ENCODE data around the gene LYZL4.
A peak's percentile ranks its signal among the peaks of the same experiment; 100 is the strongest.

LYZL4 gene, protein sequence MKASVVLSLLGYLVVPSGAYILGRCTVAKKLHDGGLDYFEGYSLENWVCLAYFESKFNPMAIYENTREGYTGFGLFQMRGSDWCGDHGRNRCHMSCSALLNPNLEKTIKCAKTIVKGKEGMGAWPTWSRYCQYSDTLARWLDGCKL

DNA sequence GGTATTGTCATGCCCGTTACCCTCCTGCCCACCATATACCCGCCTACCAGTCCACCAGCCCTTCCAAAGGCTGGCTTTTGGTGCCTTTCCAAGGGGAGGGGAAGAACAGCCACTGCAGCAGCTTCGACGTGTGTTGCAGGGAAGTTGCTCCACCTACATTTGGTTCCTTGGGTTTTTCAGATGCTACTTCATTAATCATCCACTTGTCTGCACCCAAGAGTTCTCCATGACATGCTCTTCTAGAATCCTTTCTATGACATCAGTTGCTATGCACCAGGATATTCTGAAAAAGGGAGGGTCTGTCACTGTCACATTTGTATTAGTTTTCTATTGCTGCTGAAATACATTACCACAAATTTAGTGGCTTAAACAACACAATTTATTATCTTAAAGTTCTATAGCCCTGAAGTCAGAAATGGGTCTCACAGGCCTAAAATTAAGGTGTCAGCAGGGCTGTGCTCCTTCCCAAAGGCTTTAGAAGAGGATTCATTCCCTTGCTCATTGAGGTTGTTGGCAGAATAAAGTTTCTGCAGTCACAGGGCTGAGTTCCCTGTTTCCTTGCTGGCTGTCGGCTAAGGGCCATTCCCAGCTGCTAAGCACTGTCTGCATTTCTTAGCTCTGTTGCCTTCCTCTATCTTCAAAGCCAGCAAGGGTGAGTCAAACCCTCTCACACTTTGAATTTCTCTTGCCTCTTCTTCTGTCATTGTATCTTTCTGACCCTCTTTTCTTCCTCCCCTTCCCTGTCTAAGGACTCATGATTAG lies at the start of gene LYZL4:
Gene LYZL4, minus strand, starts transcription at position 241 of the 762 bp plus-strand sequence. CDS start 3,359 bp downstream, outside the sequence.
- no peak for DNase-seq

DNA sequence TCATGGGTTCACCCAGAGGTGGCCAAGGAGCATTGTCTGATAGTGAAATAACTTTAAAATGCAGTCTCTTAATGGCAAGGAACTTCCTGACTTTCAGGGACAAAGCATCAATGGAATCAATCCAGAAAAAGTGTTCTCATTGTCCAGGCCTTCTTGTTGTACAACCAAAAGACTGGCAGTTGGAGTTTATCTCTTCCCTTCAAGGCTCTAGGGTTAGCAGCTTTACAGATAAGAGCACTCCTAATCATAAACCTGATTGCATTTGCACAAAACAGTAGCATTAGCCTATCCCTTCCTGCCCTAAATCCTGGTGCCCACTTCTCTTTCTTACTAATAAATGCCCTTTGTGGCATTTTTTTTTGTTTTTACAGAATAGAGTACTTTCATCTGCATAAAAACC lies 48.7 kb upstream of the LYZL4 start:
- DNase-seq: no peak

DNA sequence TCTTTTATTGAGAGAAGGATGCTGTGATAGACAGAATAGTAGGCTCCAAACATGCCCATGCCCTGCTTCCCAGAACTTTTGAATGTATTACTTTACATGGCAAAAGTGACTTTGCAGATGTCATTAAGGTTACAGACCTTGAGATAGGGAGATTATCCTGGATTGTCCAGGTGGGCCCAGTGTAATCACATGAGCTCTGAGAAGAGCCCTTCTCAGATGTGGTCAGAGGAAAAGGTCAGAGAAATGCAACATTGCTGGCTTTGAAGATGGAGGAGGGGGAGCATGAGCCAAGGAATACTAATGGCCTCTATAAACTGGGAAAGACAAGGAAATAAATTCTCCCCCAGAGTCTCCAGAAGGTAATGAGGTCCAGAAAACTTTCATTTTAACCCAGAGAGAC lies 45.8 kb upstream of the LYZL4 start:
- DNase-seq: no peak

DNA sequence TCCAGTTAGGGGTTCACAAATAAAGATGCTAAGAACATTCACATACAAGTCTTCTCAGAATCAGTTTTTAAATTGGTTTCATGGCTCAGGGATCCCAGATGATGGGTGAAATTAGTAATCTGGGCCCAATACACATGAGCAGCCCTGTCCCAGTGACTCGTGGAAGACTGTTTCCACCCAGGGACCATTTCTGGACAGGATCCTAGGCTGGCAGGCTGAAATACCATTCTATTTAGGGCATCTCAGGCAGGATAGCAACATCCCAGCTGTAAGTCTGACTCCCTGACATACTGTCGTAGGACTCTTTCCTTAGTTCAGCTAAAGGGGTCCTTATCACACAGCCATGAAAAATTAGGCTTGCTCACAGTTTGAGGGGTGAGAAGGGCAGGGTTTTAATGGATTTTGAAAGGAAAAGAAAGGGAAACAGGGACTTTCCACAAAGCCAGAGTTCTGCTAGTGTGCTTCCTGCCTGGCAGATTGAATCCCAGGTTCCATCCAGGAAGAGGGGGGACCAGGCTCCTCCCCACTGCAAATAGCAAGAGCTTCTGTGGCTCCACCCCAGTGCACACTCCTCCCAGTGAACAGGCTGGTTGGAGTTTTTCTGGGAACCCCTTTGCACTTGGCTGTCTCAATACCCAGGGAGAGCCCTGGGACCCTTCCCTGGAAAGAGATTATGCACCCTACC lies 41.3 kb upstream of the LYZL4 start:
- DNase-seq: peak; percentile 37

DNA sequence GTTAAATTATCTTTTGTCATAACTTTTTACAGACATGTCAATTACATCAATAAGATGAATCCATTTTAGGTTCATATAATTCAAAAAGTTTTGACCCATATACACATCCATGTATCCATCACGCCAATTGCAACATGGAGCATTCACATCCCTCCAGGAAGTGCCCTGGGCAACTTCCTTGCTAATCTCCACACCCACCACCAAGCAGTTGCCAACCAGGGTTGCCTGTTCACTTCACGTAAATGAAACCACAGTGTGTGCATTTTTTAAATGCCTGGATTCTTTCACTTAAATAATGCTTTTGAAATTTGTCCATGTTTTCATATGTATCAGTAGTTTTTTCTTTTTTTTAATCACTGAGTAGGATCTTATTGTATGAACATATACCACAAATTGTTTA lies 40.7 kb upstream of the LYZL4 start:
- DNase-seq: peak; percentile 25

DNA sequence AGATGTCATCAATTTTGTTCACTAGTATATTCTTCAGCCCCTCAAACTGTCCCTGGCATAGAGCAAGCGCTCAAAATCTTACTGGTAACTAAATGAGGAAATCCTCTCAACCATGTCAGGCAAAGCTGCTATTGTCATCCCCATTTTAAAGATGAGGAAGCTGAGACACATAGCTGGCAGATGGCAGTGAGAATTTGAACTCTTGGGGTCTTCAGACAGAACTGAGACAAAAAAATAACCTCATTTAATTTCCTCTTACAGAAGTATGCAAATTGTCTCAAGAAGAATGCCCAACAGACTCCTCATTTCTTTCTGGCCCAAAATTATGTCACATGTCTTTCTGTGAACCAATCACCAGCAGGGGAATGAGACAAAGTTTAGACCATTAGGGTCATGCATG lies 40.2 kb upstream of the LYZL4 start:
- no peak for DNase-seq

DNA sequence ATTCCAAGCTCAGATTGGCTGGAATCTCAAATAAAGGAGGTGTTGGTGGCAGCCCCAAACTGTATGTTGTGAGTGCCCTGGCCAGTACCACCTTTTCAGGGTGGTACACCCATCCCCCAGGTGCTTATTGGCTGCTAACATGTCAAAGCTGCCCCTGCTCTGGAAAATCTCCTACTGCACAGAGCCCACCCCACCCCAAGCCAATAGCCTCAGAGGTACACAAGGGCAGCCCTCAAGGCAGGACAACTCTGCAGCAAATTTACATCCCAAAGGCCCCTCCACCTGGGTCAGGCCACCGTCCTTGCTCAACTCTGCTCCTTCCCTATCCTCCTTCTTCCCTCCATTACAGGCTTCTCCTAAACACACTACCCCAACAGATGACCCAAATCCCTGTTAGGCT lies 37.1 kb upstream of the LYZL4 start:
- DNase-seq: no peak

DNA sequence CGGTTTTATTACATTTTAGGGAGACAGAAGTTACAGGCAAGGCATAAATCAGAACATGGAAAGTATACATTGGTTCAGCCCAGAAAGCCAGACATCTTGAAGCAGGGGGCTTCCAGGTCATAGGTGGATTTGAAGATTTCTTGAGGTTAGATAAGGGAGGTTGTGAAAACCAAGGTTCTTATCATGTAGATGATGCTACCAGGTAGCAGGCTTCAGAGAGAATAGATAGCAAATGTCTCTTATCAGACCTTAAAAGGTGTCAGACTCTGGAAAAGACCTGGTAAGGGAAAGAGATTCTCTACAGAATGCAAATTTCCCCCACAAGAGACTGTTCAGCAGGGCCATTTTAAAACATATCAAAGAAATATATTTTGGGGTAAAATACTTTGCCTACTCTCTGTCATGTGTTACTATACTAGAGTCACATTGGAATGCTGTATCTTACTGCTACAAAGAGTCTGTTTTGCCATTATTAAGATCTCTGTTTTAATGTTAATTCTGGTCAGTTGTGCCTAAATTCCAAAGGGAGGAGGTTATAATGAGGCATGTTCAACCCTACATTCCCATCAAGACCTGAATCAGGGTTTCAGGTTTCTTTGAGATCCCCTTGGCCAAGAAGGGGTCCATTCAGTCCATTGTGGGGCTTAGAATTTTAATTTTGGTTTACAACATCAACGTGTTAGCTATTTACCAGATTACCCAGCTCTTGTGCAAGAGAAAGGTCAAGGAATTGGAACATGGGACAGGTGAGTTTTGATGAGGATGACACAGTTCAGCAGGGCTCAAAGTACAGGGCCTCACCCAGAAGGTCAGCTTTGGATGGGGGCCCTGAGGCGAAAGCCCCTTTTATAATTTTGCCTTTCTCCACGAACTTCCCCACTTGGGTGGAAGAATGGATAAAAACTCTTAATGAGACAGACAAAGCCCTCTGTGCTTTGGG lies 36.0 kb upstream of the LYZL4 start:
- DNase-seq: no peak

DNA sequence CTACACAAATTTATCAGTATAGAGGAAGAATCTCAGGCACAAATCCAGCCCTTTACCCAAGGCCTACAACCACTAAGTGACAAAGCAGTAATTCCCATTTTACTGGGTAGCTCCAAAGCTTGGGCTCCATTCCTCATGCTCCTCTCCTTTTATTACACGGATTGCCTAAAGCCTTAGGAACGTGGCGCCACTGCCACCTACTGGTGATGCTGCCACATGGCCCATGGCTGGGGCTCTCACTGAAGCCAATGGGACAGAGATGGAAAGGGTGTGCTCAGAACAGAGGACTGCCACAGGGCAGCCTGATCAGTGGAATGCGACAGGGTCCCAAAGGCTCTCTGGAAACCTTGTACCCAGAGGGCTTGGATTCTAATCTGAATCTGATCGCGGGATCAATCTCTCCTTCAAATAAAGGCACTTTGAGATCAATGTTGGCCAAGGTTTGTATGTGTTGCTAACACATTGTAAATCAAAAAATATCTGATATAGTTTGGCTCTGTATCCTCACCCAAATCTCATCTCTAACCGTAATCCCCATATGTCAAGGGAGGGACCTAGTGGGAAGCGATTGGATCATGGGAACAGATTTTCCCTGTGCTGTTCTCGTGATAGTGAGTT lies 33.5 kb upstream of the LYZL4 start:
- peak; percentile 32 for DNase-seq

DNA sequence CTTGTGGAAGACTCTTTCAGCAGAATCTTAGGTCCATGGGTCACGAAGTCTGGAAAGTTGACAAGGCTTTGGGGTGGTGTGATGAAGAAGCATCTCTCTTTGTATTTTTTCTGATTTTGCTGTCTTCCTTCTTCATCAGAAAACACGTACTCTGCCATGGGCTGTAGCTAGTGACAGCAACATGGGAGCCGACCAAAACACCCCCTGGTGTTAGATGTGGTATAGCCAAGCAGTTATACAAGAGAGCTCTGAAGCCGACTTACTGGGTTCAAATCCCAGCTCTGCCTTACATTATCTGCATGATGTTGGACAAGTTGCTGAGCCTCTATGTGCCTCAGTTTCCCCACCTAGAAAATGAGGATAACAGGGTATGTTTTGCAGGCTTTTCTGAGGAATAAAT lies 32.9 kb upstream of the LYZL4 start:
- no peak for DNase-seq

DNA sequence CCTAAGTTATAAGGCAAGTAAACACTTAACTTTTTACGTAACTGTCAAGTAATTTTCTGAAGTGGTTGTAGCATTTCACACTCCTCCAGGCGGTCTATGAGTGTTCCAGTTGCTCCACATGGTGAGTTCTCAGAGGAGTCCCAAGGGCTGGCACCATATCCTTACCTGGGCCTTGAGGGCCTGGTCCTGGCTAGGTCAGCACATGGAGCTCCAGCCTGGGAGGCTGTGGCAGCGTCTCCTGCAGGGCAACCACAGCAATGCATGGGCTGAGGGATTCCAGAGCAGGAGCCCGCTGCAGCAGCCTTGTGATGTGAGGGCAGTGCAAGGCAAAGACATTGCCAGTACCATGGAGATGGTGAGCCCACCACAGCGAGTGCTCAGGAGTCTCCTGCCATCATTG lies 32.2 kb upstream of the LYZL4 start:
- DNase-seq: no peak

DNA sequence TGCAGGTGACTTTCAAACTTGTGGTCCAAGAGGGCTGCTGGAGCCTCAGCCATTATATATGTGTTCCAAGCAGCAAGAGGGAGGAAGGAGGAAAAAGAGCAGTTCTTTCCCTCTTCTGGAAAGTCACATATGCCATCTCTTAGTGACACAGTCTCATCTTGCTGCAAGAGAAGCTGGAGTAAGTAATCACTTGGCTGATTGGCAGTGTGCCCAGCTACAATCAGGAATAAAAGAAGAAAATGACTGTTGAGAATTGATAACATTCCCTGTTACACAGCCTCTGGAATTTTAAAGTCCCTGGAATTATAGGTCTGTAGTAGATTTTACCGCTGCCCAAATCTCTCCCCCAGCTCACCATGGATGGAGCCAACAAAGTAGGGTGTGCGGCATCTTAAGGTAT lies 31.4 kb upstream of the LYZL4 start:
- DNase-seq: no peak

DNA sequence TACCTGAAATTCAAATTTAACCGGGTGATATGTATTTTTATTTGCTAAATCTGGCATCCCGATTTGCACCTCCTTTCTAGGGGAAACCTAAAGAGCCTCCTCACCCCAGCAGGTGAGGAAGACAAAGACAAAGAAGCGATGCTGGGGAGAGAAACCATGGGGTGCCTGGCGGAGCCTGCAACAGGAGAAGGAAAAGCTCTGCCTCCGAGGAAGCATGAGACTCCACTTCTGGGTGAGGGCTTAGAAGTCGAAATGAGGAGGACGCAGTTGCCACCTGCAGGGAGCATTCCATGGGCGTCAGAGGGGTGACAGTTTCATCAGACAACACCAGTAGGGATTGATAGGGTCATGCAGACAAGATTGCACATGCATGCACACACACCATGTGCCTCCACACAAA lies 30.5 kb upstream of the LYZL4 start:
- no peak for DNase-seq

DNA sequence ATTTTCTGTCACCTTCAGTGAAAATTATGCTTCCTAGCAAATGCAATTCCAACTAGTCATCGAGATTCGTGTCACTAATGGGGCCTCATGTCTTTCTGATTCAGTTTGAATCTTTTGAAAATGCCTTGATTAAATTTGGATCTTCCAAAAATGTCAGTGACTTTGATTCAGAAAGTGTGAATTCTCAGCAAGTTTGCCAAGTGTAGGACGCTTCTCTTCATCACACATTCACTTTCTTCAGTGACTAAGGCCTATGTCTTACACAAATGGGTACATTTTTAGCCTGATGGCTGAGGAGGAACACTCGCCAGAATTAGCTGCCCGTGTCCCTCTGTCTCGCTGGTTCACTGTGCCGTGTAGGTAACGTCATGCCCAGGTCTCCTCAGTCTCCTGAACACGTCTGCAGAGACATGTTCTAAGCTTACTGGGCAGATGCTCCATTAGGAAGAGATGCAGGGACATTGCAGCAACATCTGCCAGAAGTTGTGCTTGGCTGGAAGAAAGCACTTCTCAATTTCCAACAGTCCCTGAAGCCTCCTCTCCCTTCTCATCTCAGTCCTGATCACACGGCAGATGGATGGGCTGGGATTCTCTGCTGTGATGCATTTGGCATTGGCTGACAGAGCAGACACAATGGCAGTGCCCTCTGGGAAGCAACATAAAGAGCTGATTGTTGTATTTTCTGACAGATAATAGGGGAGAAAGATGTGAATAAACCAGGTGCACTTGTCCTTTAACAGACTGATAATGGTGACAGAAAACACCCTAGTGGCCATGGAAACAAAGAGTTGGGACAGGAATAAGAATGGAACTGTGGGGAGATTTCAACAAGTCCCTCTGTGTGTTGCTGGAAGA lies 29.1 kb upstream of the LYZL4 start:
- no peak for DNase-seq

DNA sequence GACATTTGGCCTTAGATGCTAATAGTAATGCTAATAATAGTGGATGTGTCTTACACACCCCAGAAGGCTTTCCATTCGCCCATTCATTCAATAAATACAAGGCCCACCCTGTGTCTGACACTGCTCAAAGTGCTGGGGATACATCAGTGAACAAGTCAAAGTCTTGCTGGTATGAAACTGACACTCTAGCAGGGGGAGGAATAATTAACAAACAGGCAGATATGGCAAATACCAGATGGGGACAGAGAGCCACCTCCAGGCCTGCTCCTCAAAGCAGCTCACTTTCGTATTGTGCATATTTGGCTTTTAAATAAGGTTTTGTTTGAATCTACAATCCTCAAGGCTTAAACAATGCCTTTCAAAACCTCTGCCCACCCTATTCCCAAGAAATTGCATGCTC lies 28.3 kb upstream of the LYZL4 start:
- DNase-seq: no peak

DNA sequence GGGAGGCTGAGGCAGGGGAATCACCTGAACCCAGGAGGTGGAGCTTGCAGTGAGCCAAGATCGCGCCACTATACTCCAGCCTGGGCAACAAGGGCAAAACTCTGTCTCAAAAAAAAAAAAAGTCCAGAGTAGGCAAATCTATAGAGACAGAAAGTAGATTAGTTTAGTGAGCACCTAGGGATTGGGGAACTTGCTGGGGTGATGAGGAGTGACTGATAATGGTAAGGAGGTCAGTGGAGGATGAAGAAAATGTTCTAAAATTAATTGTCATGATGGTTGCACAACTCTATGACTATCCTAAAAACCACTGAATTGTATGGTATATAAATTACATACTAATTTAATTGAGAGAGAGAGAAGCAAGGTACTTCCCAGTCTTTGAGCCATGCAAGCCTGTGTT lies 27.8 kb upstream of the LYZL4 start:
- no peak for DNase-seq

DNA sequence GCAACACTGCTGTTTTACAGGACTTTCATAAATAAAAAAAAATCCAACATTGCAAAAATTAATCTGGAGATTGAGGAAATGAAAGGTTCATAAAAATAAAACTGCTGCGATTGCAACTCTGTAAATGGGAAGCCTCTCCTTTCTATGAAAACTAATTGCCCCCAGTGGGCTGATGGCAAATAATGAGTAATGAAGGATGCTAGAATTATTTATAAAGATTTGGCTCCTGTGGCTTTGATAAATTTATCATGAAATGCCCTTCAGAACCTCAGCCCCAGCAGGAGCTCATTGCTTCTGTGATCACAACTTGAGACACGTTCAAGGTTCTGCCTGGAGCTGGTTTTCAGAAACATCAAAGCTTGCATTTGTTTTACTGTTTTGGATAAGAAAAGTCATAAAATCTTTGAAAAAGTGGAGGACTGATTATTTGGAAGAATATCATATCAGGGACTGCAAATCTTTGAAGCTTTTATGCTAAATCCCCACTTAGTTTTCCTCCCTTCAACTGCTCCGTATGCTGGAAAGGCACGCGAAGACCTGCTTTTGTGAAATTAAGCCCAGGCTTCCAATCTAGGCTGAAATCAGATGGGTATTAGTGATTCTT lies 24.5 kb upstream of the LYZL4 start:
- no peak for DNase-seq

DNA sequence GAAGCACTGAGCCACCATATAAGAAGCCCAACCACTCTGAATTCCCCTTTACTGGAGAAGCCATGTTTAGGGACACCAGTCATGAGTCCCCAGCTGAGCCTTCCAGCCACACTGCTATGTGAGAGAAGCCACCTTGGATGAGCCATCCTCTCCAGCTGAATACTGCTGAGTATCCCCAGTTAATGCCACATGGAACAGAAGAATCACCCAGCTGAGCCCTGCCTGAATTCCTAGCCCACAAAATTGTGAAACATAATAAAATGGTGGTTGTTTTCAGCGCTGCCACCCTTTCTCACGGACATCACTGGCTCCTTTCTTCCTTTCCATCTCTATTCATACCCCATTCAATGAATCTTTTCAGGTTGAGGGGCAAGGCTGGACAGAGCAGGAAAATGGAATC lies 22.1 kb upstream of the LYZL4 start:
- DNase-seq: no peak

DNA sequence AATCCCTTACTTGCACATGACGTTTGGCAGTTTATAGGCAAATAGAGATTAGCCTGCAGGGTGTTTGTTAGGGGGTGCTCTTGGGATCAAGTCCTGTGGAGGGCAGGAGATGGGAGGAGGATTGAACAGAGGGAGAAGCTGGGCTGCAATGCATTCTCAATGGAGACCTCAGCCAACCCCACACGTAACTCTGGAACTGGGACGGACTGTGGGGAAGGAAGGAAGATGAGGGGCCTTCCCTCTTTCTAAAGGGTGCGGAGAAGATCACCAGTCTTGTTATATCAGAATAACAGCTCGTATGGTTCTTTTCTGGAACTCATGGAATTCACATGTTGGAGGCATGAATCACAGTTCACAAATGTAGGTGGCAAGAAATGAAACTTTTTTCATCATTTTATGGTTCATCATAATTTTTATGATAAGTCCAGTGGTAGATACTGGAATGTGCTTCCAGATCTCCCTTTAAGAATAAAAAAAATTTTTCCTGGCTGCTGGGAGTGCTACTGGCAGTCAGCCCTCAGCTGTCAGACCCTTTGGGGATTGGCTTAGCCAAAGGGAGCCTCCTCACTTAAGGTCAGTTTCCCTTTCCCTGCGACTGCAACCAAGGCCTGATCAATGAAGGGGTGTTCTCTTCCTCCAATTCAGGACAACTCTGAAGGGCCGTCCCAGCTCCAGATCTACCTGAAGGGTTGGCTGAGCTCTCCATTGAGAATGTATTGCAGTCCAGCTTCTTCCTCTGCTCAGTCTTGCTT lies 20.5 kb upstream of the LYZL4 start:
- no peak for DNase-seq

DNA sequence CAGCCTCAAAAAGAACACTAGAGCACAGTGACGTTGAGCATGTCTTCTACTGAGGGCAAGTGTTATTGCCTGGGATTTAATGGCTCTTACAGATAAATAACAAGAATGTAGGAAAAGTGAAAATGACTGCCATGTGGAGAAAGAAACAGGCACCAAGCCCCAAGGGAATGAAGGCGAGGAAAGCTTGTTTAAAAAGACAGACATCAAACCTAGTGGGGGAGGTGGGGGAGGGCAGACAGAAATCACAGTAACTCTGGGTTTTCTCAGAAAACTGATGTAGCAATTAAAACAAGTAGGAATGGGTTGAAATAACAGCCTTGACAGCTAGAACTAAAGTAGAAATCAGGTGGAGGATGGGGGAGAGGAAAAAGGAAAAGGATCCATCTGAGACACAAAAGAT lies 18.4 kb upstream of the LYZL4 start:
- no peak for DNase-seq

Measured in NCI-H226 (cell line).